HEK293T (cell line): ENCODE measurements around the gene CYRIA.

Source experiments
- CTCF ChIA-PET: fragments of 350-600 bp; formaldehyde crosslinking; extraction: SDS; loops from one replicate; lab custom pipeline; 2021; ENCODE audit warnings: antibody characterized with exemption, inconsistent platforms; lab: Yijun Ruan, JAX
- POLR2A ChIA-PET: fragments of 350-600 bp; formaldehyde crosslinking; extraction: SDS; loops from one replicate; lab custom pipeline; 2020; ENCODE audit warnings: antibody characterized with exemption, inconsistent platforms; lab: Yijun Ruan, JAX
- DNase-seq: peaks from one replicate; pipeline ENCODE4 v3.0.0; 2012; ENCODE audit warnings: mixed read lengths; ENCODE audit errors: extremely low spot score
- ARNT ChIP-seq: fragments of 450-650 bp; IDR thresholded peaks from 2 replicates; pipeline ENCODE4 v1.6.1; 2017; ENCODE audit warnings: mild to moderate bottlenecking
- BHLHE40 ChIP-seq: fragments of 450-650 bp; IDR thresholded peaks from 2 replicates; pipeline ENCODE4 v1.6.1; 2016; ENCODE audit warnings: mild to moderate bottlenecking, moderate library complexity, borderline replicate concordance
- CTBP1 ChIP-seq: fragments of 450-650 bp; IDR thresholded peaks from 2 replicates; pipeline ENCODE4 v1.6.1; 2016; ENCODE audit warnings: borderline replicate concordance
- ELF4 ChIP-seq: fragments of 450-650 bp; IDR thresholded peaks from 2 replicates; pipeline ENCODE4 v1.6.1; 2017; ENCODE audit warnings: antibody characterized with exemption
- FOXA1 ChIP-seq: fragments of 450-650 bp; IDR thresholded peaks from 2 replicates; pipeline ENCODE4 v1.6.1; 2016; ENCODE audit warnings: mild to moderate bottlenecking
- FOXK2 ChIP-seq: fragments of 450-650 bp; IDR thresholded peaks from 2 replicates; pipeline ENCODE4 v1.6.1; 2016; ENCODE audit warnings: mild to moderate bottlenecking
- FOXM1 ChIP-seq: fragments of 450-650 bp; IDR thresholded peaks from 2 replicates; pipeline ENCODE4 v1.6.1; 2017; ENCODE audit warnings: mild to moderate bottlenecking, borderline replicate concordance
- HDGF ChIP-seq: fragments of 450-650 bp; IDR thresholded peaks from 2 replicates; pipeline ENCODE4 v1.6.1; 2017; ENCODE audit warnings: antibody characterized with exemption, borderline replicate concordance
- L3MBTL2 ChIP-seq: fragments of 450-650 bp; conservative IDR thresholded peaks from 2 replicates; pipeline ENCODE4 v1.6.1; 2016; ENCODE audit warnings: mild to moderate bottlenecking
- LEF1 ChIP-seq: fragments of 450-650 bp; IDR thresholded peaks from 2 replicates; pipeline ENCODE4 v1.6.1; 2017; ENCODE audit warnings: mild to moderate bottlenecking, borderline replicate concordance
- NFRKB ChIP-seq: fragments of 450-650 bp; IDR thresholded peaks from 2 replicates; pipeline ENCODE4 v1.6.1; 2016; ENCODE audit warnings: mild to moderate bottlenecking, moderate library complexity
- SP1 ChIP-seq: fragments of 450-650 bp; IDR thresholded peaks from 2 replicates; pipeline ENCODE4 v1.6.1; 2017
- SUZ12 ChIP-seq: fragments of 450-650 bp; IDR thresholded peaks from 2 replicates; pipeline ENCODE4 v1.6.1; 2016; ENCODE audit warnings: mild to moderate bottlenecking
- TARDBP ChIP-seq: fragments of 450-650 bp; IDR thresholded peaks from 2 replicates; pipeline ENCODE4 v1.6.1; 2016
- ZNF384 ChIP-seq: fragments of 450-650 bp; IDR thresholded peaks from 2 replicates; pipeline ENCODE4 v1.6.1; 2016
- TF ChIP-seq, protein P1 (sequence below): fragments of 450-650 bp; IDR thresholded peaks from 2 replicates; pipeline ENCODE4 v1.6.1; 2016

The CYRIA gene

GRCh38 chr2:16656784-16657391 is 8.7 kb downstream of the CYRIA start:
- TF ChIP-seq ELF4 (no peak), CTBP1 (no peak), FOXM1 (no peak), BHLHE40 (no peak), NFRKB (no peak), FOXA1 (no peak), ZNF384 (no peak), HDGF (no peak), L3MBTL2 (no peak), TARDBP (no peak), SP1 (no peak), SUZ12 (no peak), FOXK2 (no peak), ARNT (no peak)
- TF ChIP-seq, protein P1, sequence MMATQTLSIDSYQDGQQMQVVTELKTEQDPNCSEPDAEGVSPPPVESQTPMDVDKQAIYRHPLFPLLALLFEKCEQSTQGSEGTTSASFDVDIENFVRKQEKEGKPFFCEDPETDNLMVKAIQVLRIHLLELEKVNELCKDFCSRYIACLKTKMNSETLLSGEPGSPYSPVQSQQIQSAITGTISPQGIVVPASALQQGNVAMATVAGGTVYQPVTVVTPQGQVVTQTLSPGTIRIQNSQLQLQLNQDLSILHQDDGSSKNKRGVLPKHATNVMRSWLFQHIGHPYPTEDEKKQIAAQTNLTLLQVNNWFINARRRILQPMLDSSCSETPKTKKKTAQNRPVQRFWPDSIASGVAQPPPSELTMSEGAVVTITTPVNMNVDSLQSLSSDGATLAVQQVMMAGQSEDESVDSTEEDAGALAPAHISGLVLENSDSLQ = no peak
- CTCF ChIA-PET = interaction anchor here (0.6 kb wide), 1 partner anchor 987 kb away, joined by 4 read pairs; no protein-coding TSS in a partner anchor

DNA sequence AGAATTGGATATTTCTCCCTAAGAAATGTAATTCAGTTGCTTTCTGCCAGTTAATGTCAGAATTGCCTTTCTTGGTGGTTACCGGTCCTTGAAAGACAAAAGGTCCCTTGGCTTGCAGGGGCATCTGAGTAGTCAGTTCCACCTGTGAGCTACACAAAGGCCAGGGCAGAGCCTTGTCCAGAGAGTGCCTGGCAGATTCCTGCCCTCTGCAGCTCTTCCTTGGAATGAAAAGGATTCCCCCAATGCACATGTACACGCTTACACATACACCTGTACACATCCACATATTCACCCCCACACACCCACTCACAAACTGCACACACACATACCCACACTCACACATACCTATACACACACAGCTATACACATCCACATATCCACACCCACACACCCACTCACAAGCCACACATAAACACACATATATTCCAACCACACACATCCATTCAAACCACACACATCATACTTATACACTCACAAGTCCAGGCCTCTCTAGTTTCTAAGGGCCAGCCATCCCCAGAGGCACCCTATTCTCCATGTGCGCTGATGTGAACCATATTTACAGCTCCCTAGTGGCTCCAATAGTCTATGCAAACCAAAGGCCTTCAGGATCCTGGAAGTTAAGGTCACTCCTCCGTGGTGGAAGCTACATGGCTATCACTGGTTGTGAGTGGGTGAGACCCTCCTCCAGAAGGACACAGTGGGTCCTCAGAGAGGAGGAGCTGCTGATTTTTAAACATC is 9.6 kb downstream of the CYRIA start:
- TF ChIP-seq NFRKB = no peak
- CTCF ChIA-PET = no interaction called here
- POLR2A ChIA-PET = interaction anchor here (0.6 kb wide), 1 partner anchor 21 kb away, joined by 3 read pairs; no protein-coding TSS in a partner anchor
- DNase-seq = no peak

More at GRCh38 chr2:16656784-16657391, 8.7 kb downstream of the CYRIA start:
- DNase-seq = no peak
- POLR2A ChIA-PET = no interaction called here

GRCh38 chr2:16655445-16655837 is 10.2 kb downstream of the CYRIA start:
- TF ChIP-seq CTBP1 (no peak), SUZ12 (no peak), FOXA1 (no peak), BHLHE40 (no peak), TARDBP (no peak), ELF4 (no peak)
- ChIA-PET CTCF (no interaction called here), POLR2A (interaction anchor here (0.6 kb wide), 1 partner anchor 21 kb away, joined by 3 read pairs; no protein-coding TSS in a partner anchor)
- no peak for DNase-seq

- ChIA-PET CTCF (no interaction called here), POLR2A (no interaction called here)
- no peak for DNase-seq
- TF ChIP-seq NFRKB (no peak), FOXA1 (no peak), L3MBTL2 (no peak), BHLHE40 (no peak), ZNF384 (no peak), ARNT (no peak), FOXM1 (no peak), ELF4 (no peak), SP1 (no peak), HDGF (no peak), CTBP1 (no peak), TARDBP (no peak), SUZ12 (no peak), LEF1 (no peak), FOXK2 (no peak)
- TF ChIP-seq, protein P1 = no peak
These were observed 10.7 kb downstream of the CYRIA start for GRCh38 chr2:16654833-16655444.

- CTCF ChIA-PET = no interaction called here
- TF ChIP-seq NFRKB (no peak), FOXM1 (no peak), ELF4 (no peak), FOXA1 (no peak), CTBP1 (no peak)
- DNase-seq = no peak
- POLR2A ChIA-PET = no interaction called here
These were observed 11.8 kb downstream of the CYRIA start for GRCh38 chr2:16653799-16654198.

DNA sequence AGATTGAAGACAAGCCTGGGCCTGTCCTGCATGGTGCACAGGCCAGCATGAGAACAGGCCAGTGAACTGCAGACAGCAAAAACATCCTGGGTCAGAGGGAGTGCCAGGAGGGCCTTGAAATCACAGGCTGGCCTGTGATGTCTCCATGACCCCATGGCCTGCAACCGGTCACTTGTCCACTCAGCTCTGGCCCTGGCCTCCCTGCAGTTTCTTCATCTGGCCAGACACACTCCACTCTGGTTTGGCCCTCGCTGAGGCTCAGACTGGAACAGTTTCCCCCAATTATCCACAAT is 12.6 kb downstream of the CYRIA start:
- DNase-seq = no peak
- POLR2A ChIA-PET = no interaction called here
- no peak for TF ChIP-seq HDGF
- TF ChIP-seq ELF4 = no peak
- no peak for TF ChIP-seq SUZ12
- TF ChIP-seq TARDBP = no peak
- TF ChIP-seq L3MBTL2 = no peak
- no peak for TF ChIP-seq FOXA1
- TF ChIP-seq CTBP1 = no peak
- no peak for TF ChIP-seq FOXM1
- TF ChIP-seq FOXK2 = no peak
- CTCF ChIA-PET = no interaction called here

- POLR2A ChIA-PET = no interaction called here
- no peak for DNase-seq
- TF ChIP-seq L3MBTL2 (no peak), FOXA1 (no peak), SUZ12 (no peak), ELF4 (no peak), FOXM1 (no peak), LEF1 (no peak), ARNT (no peak)
- TF ChIP-seq, protein P1 = no peak
- CTCF ChIA-PET = no interaction called here
These were observed 13.1 kb downstream of the CYRIA start for GRCh38 chr2:16652296-16653082.
